Left forelimb (tissue), 1 donor: ENCODE results near the gene DNAJC27.

Experiments
- DNase-seq: peaks from one replicate; pipeline ENCODE4 v3.0.0-alpha.2; 2018; ENCODE audit warnings: low spot score

DNAJC27 gene

GRCh38 chr2:24906466-24906865, 65.3 kb downstream of the DNAJC27 start:
- peak; percentile 36 for DNase-seq

- peak; percentile 25 for DNase-seq
Observed at GRCh38 chr2:24903161-24904103, 68.3 kb downstream of the DNAJC27 start.

GRCh38 chr2:24899361-24899910, 72.3 kb downstream of the DNAJC27 start:
- peak; percentile 47 for DNase-seq

- DNase-seq, result peak; percentile 58
Observed at GRCh38 chr2:24898122-24899109, 73.3 kb downstream of the DNAJC27 start.

- DNase-seq, result no peak
Observed at GRCh38 chr2:24894750-24895149, 77.0 kb downstream of the DNAJC27 start.

GRCh38 chr2:24893934-24894333, 77.8 kb downstream of the DNAJC27 start:
- DNase-seq, result no peak
